ENCODE data around the gene USH2A.

The USH2A gene, protein sequence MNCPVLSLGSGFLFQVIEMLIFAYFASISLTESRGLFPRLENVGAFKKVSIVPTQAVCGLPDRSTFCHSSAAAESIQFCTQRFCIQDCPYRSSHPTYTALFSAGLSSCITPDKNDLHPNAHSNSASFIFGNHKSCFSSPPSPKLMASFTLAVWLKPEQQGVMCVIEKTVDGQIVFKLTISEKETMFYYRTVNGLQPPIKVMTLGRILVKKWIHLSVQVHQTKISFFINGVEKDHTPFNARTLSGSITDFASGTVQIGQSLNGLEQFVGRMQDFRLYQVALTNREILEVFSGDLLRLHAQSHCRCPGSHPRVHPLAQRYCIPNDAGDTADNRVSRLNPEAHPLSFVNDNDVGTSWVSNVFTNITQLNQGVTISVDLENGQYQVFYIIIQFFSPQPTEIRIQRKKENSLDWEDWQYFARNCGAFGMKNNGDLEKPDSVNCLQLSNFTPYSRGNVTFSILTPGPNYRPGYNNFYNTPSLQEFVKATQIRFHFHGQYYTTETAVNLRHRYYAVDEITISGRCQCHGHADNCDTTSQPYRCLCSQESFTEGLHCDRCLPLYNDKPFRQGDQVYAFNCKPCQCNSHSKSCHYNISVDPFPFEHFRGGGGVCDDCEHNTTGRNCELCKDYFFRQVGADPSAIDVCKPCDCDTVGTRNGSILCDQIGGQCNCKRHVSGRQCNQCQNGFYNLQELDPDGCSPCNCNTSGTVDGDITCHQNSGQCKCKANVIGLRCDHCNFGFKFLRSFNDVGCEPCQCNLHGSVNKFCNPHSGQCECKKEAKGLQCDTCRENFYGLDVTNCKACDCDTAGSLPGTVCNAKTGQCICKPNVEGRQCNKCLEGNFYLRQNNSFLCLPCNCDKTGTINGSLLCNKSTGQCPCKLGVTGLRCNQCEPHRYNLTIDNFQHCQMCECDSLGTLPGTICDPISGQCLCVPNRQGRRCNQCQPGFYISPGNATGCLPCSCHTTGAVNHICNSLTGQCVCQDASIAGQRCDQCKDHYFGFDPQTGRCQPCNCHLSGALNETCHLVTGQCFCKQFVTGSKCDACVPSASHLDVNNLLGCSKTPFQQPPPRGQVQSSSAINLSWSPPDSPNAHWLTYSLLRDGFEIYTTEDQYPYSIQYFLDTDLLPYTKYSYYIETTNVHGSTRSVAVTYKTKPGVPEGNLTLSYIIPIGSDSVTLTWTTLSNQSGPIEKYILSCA (N-terminal part only)

DNA sequence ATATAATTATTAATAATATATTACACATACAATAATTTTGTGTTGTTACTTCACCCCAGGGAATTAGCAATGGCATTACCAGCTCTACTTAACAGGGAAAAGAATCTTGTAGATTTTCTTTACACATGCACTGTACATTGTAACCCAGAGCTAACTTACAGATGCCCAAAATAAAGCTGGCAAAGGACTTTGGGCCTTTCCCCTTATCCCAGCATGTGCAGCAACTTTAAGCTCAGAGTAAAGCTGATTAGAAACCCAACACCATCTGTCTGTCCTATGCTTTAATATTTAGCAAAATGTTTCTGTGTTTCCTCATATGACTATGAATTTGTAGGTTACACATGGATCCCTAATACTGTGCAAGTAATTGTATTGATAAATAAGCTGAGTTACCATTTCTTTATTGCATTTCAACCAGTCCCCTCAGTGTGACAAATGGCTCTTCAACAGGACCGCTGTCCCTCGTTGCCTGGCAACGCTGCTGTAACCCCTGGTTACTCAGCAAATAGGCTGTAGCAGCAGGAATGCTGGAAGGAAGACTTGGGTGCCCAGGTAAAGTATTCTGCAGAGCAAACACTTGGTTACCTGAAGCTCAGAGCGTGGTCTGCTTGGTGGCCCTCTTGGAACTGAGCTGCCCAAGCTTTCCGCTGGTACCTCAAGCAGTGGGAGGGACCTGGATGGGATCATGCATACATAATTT is at the start of gene USH2A:
TSS of gene USH2A (minus strand) at position 628 of the 700 bp plus-strand sequence. CDS start 1,112 bp downstream, outside the sequence.
- no peak for DNase-seq

DNA sequence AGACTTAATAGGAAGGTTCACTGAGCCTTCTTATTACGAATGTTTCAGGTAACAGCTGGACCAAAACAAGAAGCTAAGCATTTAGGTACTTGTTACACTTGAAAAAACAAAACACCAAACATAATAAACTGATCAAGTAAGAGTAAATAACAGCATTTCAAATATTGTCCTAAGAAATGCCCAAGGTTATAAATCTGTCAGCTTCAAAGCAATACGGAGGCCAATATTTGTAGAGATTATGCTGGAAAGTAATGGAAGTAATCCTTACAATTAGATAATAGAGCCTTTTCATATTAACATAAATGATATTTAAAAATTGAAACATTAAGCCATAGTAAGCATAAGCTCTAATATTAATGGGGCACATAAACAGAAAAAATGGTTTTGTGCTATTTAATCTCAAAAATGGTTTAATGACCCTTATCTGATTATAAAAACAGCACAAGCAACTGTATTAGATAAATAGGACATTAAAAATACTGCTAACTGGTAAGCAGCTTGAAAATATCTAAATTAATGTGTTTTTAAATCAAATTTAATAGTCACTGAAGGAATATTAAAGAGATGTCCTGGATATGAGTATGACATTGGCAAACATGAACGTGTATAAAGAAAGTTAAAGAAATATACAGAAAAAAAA is 43.0 kb upstream of the USH2A start:
- no peak for DNase-seq

DNA sequence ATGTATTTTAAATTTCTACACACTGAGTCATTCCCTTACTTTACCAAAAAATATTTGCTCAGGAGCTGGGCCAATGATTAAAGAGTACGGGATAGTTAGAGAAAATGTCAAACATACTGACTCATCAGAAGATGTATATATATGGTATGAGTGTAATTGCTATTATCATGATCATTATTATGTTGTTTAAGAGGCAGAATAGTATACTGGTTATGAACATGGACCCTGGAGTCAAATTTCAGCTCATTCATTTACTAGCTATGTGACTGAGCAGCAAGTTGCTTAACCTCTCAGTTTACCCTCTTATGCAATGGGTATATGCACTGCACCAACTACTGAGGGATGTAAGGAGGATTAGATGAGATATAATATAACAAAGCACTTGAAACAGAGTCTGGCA is 41.2 kb upstream of the USH2A start:
- DNase-seq: no peak

DNA sequence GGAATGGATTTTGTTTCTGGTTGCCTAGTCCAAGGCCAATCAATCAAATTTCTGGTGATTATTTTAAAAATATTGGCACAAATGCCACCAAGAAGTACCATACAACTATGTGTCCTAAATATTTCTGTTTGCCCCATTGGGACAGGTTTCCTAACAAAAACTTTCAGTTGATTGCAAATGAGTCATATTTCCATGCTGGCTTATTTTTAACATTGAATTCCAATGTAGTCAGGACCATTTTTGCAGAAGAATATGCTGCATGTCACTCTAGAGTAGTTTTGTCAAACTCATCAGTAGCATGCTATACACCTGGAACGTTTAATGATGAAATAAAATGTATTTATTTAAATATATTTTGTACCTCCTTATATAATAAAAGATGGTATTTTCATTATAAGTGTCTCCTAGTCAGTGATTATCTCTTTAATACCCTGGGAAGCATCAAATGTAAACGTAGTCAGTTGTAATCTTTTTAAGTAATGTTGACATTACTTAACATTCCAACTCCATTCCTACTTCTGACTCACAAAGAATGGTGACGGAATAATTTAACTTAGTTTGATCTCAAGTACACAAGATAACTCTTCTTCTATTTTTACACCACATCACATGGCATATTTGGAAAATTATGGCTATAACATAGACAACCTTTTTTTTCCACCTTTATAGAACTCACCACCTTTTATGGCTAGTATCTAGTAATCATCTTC is 39.0 kb upstream of the USH2A start:
- DNase-seq: no peak

DNA sequence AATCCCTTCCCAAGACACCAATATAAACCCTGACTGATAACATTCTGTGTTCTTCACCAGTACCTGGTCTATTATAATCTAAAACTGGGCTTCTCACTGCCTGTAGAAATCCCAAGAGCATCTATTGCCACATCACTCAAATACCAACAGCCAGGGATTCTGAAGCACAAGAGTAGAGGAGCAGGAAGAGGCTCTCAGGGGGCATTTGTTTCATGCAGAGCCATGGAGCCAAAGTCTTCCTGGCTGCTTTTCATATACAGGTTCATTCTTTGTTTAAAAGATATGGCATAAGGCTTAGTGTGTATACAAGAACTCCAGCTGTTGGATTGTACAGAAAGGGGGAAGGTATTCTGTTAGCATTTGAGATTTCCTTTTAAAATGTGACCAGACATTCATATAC is 38.2 kb upstream of the USH2A start:
- no peak for DNase-seq

DNA sequence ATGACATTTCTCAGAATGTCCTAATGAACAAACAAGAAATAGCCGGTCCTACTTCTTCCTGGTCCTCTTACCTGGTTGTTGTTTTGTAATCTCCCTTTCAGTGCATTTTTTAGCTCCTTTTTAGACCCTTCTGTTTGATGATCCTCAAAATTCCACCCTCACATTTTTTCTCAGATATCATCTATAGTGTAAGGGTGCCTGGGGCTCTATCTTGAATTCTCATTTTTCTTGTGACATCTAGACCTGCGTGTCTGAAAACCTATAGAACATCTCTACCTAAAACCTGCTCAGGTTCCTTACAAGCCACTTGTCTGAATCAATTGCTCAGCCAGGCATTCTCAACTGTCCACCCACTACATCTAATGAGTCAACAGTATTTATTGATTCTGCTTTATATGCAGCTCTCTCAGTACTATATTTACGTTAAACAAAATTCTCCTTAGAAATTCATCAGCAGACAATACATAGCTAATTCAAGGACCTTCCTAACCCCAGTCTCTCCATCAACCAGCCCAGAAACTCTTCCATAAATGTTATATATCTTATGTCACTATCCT is 36.5 kb upstream of the USH2A start:
- no peak for DNase-seq

DNA sequence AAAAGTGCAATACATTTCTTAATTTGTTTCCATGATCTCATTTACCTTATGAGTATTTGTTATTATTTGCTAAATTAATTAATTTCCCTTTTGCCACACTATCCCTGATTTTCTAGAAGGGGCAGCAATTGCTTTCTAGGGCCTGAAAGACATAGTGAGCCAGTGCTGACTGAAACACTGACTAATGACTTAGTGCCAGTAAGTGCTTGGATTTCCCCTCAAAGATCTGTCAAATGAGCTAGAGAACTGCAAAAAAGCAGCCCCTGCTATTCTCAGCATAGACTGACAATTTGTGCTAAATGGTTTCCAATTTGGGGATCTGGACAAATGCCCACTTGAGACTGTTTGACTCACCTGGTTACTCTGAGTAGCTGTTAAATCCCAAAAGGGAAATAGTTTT is 35.6 kb upstream of the USH2A start:
- DNase-seq: no peak

DNA sequence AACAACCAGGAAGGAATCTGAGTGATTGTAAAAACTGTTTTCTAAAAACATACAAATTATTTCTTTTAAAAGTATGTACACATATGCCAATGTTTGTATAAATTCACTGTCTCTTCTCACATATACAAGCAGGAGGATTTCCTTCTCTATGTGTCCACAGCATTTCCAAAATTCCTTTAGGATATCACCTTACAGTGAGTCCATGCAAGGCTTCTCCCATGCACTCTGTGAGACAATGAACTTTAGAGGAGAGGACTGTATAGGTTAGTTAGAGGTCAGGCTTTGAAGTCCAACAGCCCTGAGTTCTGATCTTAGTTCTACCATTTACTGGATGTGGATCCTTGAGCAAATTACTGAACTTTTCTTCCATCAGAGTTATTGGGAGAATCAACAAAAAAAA is 34.1 kb upstream of the USH2A start:
- no peak for DNase-seq

DNA sequence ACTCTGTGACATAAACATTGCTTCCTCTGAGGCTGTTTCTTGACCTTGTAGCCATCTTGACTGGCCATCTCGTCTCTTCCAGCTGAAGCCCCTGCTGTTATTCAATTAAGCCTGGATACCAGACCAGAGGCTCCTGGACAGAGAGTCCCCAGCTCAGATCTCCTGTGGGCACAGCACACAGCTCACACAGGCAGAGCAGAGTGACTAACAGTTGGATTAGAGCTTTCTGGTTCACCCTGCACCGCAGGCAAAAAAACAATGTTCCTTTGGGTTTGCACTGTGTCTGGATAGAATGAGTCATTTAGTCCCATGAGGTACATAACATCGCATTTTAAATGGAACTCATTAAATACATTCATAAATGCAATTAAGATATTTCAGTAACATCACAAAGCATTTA is 33.4 kb upstream of the USH2A start:
- DNase-seq: peak; percentile 86

DNA sequence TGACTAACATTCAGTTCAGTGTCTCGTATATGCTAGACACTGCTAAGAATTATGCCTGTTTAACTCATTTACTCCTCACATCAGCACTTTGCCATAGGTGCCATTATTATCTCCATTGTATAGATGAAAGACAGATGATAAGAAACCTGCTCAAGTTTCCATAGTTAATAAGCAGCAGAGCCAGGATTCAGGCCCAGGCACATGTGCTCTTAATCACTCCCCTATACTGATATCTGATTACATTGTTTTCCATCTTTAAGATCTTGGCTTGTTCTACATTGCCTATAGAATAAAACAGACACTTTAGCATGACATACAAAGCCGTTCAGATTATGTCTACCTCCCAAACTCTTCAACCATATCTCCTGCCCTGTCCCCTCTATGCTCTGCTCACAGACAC is 30.5 kb upstream of the USH2A start:
- no peak for DNase-seq

DNA sequence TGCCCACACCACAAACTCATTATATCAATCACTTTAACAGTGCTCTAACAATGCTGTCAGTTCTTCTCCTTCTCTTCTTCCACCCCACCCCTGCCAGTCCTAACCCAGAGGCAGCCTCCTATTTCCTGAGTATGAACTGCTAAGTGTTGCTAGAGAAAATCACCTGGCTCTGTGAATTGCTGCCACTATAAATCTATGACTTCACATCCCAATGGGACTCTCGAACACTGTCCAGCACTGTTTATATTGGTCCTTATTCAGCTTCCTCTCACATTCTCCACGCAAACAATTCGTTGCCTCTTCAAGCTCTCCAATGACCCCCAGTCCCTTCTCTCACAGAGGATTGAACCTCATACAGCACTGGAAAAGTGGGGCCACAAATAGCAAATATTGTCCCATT is 27.0 kb upstream of the USH2A start:
- no peak for DNase-seq

DNA sequence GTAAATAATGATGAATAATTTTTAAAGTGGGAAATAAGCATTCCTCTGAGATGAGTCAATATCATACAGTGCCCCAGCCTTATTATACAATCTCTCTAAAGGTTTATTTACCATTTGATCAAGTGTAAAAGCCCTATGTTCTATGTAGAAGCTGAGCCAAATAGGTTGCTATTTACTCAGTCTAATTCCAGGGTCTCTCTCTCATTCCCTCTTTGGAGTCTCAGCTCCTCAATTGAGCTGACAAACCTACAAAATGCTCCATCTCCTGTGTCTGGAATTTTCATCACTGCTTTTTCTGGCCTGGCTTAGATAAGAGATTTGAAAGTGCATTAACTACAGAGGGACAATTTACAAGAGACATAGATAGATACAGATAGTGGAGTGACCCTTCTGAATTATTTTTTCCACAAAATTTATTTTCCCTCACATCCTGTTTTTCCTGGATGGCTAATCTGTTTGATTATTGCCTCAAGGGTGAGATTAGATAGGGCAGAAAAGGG is 24.8 kb upstream of the USH2A start:
- no peak for DNase-seq

DNA sequence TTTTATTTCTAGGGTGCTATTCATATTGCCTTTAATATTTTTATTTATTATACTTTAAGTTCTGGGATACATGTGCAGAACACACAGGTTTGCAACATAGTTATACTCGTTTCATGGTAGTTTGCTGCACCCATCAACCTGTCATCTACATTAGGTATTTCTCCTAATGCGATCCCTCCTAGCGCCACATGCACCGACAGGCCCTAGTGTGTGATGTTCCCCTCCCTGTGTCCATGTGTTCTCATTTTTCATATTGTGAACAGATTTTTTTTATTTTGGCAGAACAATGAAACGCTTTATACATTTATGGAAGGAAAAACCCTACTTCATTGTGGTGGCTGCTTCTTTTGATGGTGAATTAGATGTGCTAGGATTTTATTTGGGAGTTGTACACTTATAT is 14.4 kb upstream of the USH2A start:
- no peak for DNase-seq

DNA sequence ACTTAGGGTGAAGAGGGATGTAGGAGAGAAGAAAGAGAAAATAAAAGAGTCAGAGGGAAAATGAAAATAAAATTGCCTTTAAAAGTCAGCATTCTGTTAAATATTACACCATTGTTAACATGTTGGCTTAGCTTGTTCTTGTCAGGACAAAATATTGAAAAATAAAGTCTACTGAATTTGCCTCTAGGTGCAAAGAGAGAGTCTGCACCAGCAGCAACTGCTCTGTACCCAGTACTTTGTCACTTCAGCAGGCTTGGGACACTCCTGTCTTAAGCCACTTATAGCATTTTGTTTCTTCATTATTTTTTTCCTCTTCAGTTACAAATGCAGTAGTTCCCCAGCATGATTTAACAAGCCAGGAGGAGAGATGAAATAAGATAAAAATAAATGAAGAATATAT is 11.0 kb upstream of the USH2A start:
- DNase-seq: no peak

DNA sequence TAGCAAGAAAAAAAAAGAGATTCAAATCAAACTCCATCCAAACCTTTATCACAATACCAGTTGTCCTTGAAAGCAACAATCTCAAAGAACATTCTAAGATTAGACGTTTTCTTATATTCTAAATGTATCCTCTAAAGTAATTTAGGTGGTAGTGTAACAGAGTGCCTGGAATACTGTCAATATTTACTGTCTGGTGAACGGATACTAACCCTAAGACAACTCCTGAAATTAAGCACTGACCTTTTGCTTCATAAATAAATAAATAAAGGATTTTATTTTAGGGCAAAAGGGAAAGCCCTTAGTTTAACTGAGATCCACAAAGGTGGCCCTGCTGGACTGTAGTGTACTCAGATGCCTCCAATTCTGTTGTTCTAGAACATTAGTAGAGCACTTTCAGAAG is 9.9 kb upstream of the USH2A start:
- DNase-seq: no peak

DNA sequence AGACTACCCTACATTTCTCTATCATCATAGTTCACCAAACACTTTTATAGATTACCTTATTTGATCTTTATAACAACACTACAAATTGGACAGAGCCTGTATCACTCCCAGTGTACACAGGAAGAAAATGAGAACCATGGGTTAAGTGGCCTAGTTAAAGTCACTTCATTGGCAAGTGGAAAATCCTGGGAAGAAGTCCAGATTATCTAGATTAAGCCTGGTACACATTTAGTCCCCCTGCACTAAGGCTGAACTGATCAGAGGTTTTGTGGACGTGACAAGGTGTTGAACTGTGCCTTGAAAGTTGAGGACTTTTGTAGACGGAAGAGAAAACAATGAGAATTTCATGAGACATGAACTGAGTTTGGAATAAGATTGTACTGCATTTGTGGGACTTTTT is 7.5 kb upstream of the USH2A start:
- no peak for DNase-seq

DNA sequence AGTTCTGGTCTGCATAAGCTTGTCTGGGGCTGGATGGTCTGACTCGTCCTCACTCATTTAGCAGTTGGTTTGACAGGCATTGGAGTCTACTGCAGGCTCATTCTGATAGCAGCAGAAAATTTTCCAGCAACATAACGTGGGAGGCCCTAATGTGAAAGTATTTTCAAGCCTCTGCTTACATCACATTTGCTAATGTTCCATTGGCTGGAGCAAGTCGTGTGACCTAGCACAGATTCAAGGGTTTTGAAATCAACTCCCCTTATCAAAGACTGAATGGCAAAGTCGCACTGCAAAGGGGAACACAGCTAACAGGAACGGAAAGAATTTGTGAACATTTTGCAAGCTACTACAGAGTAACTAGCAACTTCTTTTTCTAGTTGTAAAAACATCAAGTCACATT is 2.3 kb upstream of the USH2A start:
- no peak for DNase-seq

DNA sequence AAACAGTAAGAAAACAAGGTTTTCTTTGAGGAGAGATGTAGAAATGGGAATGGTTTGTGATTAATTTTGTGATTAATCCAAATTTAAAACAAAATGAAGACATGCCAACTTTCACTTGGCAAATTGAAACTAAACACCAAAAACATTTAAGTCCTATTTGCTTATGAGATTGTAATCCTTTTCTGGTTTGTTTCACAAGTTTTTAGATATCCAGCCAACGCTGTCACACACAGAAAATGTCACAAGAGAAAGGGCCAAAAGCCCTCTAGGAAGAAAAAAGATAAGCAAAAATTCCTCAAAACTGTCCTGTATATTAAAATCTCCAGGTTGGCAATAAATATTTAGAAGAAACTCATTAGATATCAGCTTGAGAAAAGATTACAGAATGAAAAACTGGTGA is 2.5 kb downstream of the USH2A start:
- DNase-seq: no peak

DNA sequence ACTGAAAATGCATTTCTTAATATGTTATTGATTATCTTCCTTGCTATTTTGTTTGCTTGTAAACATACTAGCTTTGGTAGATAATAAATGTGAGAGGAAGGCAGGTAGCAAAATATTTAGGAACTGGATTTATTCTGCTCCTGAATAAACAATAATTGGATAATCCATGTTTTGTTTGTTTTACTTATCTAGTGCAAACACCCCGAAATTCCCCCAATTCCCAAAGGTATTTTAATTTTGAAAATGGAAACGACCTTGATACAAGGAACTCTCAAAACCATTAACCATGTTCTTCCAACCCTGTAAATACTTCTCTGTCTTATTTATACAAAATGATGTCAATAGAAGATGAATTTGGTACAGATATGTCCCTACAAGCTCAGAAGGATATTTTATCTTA is 3.0 kb downstream of the USH2A start:
- no peak for DNase-seq

DNA sequence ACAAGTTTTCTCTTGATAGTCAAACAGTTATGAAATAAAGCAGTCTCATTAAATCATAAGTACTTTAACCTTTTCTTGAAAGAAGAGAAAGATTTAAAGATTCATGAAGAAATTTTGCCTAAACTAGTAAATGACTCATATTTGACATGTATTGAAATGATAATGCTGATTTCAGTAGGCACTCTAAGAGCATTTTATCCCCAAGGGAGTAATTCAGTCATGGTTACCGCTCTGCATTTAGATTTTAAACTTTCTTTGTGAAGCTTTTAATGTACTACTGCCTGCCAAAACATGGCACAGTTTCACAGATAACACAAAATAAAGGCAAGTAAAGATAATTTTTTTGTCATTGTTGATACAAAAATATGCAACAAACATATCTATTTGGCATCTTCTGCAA is 6.8 kb downstream of the USH2A start:
- DNase-seq: no peak

DNA sequence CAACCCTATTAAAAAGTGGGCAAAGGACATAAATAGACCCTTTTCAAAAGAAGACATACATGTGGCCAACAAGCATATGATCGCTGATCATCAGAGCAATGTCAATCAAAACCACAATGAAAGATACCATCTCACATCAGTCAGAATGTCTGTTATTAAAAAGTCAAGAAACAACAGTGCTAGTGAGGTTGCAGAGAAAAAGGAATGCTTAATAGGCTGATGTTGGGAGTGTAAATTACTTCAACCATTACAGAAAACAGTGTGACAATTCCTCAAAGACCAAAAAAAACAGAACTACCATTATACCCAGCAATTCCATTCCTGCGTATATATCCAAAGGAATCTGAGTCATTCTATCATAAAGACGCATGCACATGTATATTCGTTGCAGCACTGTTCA is 13.2 kb downstream of the USH2A start:
- DNase-seq: no peak
